Amniotic stem cell (primary cell): Measurements from ENCODE around the gene NDUFV1.

Experiments used
- DNase-seq: peaks from one replicate; lab custom pipeline; 2025; lab: John Stamatoyannopoulos, UW

Gene NDUFV1

GRCh38 chr11:67606492-67607295 is at the start of gene NDUFV1:
NDUFV1 (plus strand) TSS chr11:67606936; CDS start chr11:67607005, 69 bp downstream.
- peak; percentile 76 for DNase-seq

- DNase-seq = no peak
Observed at GRCh38 chr11:67558084-67558772, 48.5 kb upstream of the NDUFV1 start.

DNA sequence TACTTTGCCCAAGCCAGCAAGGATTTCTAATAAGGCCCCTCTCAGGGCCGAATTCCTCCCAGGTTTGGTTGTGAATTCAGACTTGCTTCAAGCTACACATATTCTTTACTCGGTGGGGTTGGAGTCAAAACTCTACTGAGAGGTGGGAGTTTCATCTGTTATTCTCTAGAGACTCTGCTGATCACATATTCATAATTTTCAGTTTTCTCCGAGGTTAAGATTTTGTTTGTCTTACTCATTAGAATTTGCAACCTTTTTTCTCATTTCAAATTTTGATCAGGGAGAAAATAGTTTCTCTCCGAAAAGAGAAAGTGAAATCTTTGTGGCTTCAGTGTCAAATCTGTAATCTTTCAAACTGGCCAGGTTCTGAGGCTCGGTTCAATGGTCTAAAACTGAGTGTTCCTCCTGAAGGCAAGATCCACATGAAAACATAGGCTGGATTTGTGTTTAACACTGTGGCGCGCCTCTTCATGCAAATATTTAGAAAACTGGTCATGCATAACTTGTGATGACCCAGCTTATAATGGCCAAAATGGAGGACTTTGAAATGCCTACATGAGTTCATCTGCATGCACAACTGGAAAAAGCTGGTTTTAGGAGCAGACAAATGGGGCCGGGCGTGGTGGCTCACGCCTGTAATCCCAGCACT is 44.6 kb upstream of the NDUFV1 start:
- no peak for DNase-seq

- DNase-seq = no peak
Observed at GRCh38 chr11:67562963-67563704, 43.6 kb upstream of the NDUFV1 start.

- DNase-seq = peak; percentile 2
Observed at GRCh38 chr11:67563705-67564114, 43.0 kb upstream of the NDUFV1 start.

GRCh38 chr11:67564230-67564629 is 42.5 kb upstream of the NDUFV1 start:
- DNase-seq = no peak

DNA sequence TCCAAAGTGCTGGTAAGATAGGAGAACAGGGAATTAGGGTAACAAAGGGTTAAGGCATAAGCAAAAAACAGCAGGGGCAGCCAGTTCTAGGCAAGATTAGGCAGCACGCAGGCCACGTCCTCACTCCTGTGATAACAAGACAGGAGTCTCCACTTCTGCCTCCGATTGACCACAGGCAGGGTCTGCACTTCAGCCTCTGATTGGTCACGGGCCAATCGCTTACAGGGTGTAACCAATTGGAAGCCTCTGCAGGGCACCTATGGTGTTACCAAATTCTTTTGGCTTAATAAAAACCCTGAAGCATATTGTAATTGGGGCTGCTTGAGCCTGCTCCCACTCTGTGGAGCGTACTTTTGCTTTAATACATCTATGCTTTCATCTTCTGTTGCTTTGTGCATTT is 35.3 kb upstream of the NDUFV1 start:
- no peak for DNase-seq

GRCh38 chr11:67572305-67572704 is 34.4 kb upstream of the NDUFV1 start:
- no peak for DNase-seq

GRCh38 chr11:67572747-67573419 is 33.9 kb upstream of the NDUFV1 start:
- peak; percentile 22 for DNase-seq

DNA sequence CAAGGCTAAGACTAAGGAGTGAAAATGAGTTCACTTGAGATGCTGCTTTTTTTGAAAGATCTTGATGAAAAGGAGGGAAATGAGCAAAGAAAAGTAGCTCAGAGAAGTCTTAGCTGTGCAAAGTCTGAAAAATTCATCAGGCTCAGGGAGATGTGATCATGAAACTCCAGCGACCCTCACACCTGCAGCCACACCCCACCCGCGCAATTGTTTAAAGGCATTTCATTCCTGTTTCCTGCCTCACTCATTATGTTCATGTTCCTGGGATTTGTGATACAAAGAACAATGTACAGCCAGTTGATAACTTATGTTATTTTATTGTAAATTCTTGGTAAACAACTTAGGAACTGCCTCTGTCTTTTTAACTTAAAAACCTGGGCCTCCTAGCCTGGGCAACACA is 31.8 kb upstream of the NDUFV1 start:
- no peak for DNase-seq

- no peak for DNase-seq
Observed at GRCh38 chr11:67576735-67577475, 29.8 kb upstream of the NDUFV1 start.

GRCh38 chr11:67577951-67578350 is 28.8 kb upstream of the NDUFV1 start:
- no peak for DNase-seq

GRCh38 chr11:67581469-67581868 is 25.3 kb upstream of the NDUFV1 start:
- DNase-seq = no peak

DNA sequence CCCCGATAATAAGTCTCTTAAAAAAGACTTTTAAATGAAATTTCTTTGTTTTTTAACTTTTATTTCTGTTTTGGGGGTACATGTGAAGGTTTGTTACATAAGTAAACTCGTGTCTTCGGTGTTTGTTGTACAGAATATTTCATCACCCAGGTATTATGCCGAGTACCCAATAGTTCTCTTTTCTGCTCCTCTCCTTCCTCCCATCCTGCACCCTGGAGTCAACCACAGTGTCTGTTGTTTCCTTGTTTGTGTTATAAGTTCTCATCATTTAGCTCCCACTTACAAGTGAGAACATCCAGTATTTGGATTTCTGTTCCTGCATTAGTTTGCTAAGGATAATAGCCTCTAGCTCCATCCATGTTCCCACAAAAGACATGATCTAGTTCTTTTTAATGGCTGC is 24.7 kb upstream of the NDUFV1 start:
- no peak for DNase-seq

GRCh38 chr11:67583247-67584204 is 23.2 kb upstream of the NDUFV1 start, which contains the start of gene GSTP1:
GSTP1 (plus strand) TSS chr11:67583812; CDS start chr11:67583844, 32 bp downstream.
- peak; percentile 82 for DNase-seq

GRCh38 chr11:67584205-67584880 is 22.4 kb upstream of the NDUFV1 start:
- no peak for DNase-seq

GRCh38 chr11:67584881-67585873 is 21.6 kb upstream of the NDUFV1 start:
- DNase-seq = no peak

DNA sequence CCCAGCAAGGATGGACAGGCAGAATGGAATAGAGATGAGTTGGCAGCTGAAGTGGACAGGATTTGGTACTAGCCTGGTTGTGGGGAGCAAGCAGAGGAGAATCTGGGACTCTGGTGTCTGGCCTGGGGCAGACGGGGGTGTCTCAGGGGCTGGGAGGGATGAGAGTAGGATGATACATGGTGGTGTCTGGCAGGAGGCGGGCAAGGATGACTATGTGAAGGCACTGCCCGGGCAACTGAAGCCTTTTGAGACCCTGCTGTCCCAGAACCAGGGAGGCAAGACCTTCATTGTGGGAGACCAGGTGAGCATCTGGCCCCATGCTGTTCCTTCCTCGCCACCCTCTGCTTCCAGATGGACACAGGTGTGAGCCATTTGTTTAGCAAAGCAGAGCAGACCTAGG is 20.8 kb upstream of the NDUFV1 start:
- no peak for DNase-seq
